Upper lobe of left lung (tissue), 6 donors: Measurements from ENCODE around the gene MYL6. TPM values are rescaled to one million over a fixed set of nuclear protein-coding genes. Genes with fewer than 3 reads are reported as not detected.
"Not testable (repeated sequence)": the region's sequence is repeated elsewhere in the genome, so short reads cannot be mapped to it uniquely, and the experiment has no call there.

ENCODE experiments used
- ATAC-seq, 2 donors: fragments of 200-7000 bp; cut with Tn5 transposase; one replicate each; pipeline ENCODE4 v1.9.1; 2022; ENCODE audit warnings: mild to moderate bottlenecking in 2 of 2, moderate library complexity in 2 of 2; ENCODE audit not compliant: low FRiP score in 2 of 2
- DNase-seq, 2 donors: peaks; one replicate each; pipeline ENCODE4 v3.0.0-alpha.2; 2019 to 2020
- H3K27ac ChIP-seq, 4 donors: fragments of 200-600 bp; sonication (generic); one replicate each; pipeline ENCODE4 v1.5.1; 2016 to 2019
- H3K27me3 ChIP-seq, 4 donors: fragments of 200-600 bp; sonication (generic); one replicate each; pipeline ENCODE4 v1.5.1; 2017 to 2019
- H3K36me3 ChIP-seq, 4 donors: fragments of 200-600 bp; sonication (generic); one replicate each; pipeline ENCODE4 v1.5.1; 2016 to 2019
- H3K4me1 ChIP-seq, 4 donors: fragments of 200-600 bp; sonication (generic); one replicate each; pipeline ENCODE4 v1.5.1; 2018 to 2019
- H3K4me3 ChIP-seq, 4 donors: fragments of 200-600 bp; sonication (generic); one replicate each; pipeline ENCODE4 v1.5.1; 2017 to 2019; ENCODE audit warnings: mild to moderate bottlenecking in 2 of 4, moderate library complexity in 1 of 4
- H3K9me3 ChIP-seq, 4 donors: fragments of 200-600 bp; sonication (generic); one replicate each; pipeline ENCODE4 v1.5.1; 2018 to 2019
- EP300 ChIP-seq, 4 donors: sonication (generic); formaldehyde crosslinking; IDR thresholded peaks; one replicate each; pipeline ENCODE4 v1.5.1; 2017; ENCODE audit warnings: antibody characterized with exemption in 4 of 4, control low read depth in 2 of 4
- POLR2A ChIP-seq, 4 donors: fragments of 450-650 bp; IDR thresholded peaks; one replicate each; pipeline ENCODE4 v1.5.1; 2016 to 2017; ENCODE audit warnings: antibody characterized with exemption in 4 of 4, mild to moderate bottlenecking in 2 of 4
- POLR2AphosphoS5 ChIP-seq, 2 donors: sonication (generic); formaldehyde crosslinking; IDR thresholded peaks; one replicate each; pipeline ENCODE4 v1.5.1; 2017; ENCODE audit warnings: antibody characterized with exemption in 2 of 2
- WGBS, 2 donors: methylation state at CpG; one replicate each; pipeline ENCODE4 v1.1.5; 2017 to 2018; 5-methylcytosine and 5-hydroxymethylcytosine counted together
- total RNA-seq, 6 donors: library from RNA; depleted of rRNA in 4 of 6; stranded (reverse); fragments of >200 nt in 4 of 6; gene quantifications; one replicate each; pipeline versions ENCODE4 v1.1.0 to v1.2.1, GENCODE V29; 2016 to 2021
- TF ChIP-seq, protein P1 (sequence below), 6 experiments: fragments of 450-650 bp in 4 of 6; fragments of 200-600 bp in 2 of 6; sonication (generic) in 2 of 6; IDR thresholded peaks; one replicate each; pipeline ENCODE4 v1.5.1; 2016 to 2019; ENCODE audit warnings: antibody characterized with exemption in 6 of 6
- donor health status: DM: no; HTN: no; CAD: no; lungs with moderate emphysema.
- donor health status: DM: no; HTN: yes; CAD: no; lungs with severe emphysema.

The MYL6 gene
- total RNA-seq, 6 donors from 2014 or later, result 665 to 1,935 (median 1,528) TPM

DNA sequence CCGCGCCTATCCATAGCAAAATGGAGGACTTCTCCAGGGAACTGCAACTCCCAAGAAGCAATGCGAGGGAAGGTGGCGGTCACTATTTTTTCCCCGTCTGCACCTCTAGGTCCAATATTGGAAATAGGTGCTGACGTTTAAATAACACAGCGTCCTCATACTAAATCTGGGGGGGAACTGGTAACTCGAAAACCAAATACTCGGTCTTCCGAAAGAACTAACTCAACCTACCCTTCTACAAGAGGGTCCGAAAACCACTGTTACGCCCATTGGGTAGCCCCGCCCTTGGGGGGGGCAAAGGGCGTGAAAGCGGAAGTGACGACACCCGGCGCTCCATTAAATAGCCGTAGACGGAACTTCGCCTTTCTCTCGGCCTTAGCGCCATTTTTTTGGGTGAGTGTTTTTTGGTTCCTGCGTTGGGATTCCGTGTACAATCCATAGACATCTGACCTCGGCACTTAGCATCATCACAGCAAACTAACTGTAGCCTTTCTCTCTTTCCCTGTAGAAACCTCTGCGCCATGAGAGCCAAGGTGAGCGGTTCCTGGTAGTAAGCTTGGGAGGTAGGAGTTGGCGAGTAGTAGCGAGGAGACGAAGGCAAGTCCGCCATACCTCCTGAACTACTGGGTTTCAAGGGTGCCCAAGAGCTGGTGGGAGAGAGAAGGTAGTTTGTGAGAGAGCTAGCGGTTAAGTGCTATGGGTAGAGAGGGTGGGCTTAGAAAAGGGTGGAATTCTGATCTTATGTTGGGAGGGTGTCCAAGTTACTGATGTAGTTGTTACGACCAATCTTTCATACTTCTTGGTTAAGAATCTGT lies 41.7 kb upstream of the MYL6 start, which contains the start of gene RPL41:
Gene RPL41 (plus strand): TSS at position 367 of the 815 bp plus-strand sequence.
- Histone ChIP-seq H3K27ac (peak within 1 kb of the TSS; percentile 94 to 97 (median 96)), H3K36me3 (peaks cover 11 to 44% (median 29%) of the 10 kb centered on the region in 4 donors), H3K4me3 (peak within 1 kb of the TSS; percentile 68 to 86 (median 74)), H3K27me3 (no peaks in the 10 kb centered on the region), H3K4me1 (peaks cover 16 to 33% (median 29%) of the 10 kb centered on the region in 4 donors), H3K9me3 (no peaks in the 10 kb centered on the region)
- 0 to 1% methylated on average over 28 to 34 of the region's 34 CpGs for WGBS, 2 donors
- peak in 1 of 4 donors; percentile 73 for TF ChIP-seq EP300 (IDR thresholded peaks at IDR 0.05)
- TF ChIP-seq POLR2A (IDR thresholded peaks at IDR 0.05), result peak; percentile 91 to 98 (median 94)
- peak; percentile 99 for TF ChIP-seq POLR2AphosphoS5 (IDR thresholded peaks at IDR 0.05)
- TF ChIP-seq, protein P1, sequence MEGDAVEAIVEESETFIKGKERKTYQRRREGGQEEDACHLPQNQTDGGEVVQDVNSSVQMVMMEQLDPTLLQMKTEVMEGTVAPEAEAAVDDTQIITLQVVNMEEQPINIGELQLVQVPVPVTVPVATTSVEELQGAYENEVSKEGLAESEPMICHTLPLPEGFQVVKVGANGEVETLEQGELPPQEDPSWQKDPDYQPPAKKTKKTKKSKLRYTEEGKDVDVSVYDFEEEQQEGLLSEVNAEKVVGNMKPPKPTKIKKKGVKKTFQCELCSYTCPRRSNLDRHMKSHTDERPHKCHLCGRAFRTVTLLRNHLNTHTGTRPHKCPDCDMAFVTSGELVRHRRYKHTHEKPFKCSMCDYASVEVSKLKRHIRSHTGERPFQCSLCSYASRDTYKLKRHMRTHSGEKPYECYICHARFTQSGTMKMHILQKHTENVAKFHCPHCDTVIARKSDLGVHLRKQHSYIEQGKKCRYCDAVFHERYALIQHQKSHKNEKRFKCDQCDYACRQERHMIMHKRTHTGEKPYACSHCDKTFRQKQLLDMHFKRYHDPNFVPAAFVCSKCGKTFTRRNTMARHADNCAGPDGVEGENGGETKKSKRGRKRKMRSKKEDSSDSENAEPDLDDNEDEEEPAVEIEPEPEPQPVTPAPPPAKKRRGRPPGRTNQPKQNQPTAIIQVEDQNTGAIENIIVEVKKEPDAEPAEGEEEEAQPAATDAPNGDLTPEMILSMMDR (IDR thresholded peaks at IDR 0.05), result no peak
- peak; percentile 92 to 96 for DNase-seq
- peak; percentile 88 for ATAC-seq

DNA sequence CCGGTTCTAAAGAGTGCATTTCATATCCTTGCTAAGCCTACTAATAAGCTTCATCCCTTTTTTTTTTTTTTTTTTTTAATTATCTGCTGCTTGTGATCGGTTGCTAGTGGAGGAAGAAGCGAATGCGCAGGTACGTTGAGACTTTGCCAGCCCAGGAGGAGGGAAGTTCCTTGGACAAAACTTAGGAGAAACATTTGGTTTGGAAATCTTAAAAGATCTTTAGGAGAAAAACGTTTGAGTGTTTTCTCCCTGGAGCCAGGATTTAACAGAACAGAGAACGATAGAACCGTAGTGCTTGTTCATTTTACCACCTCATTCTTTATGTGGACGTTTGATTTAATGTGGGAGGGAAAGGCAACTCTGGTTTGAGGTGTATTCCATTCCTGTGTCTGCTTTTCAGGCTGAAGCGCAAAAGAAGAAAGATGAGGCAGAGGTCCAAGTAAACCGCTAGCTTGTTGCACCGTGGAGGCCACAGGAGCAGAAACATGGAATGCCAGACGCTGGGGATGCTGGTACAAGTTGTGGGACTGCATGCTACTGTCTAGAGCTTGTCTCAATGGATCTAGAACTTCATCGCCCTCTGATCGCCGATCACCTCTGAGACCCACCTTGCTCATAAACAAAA lies 41.0 kb upstream of the MYL6 start:
- Histone ChIP-seq H3K27ac (peak overlapping the region; percentile 94 to 97 (median 96)), H3K4me1 (peaks cover 16 to 33% (median 29%) of the 10 kb centered on the region in 4 donors), H3K4me3 (peak overlapping the region; percentile 68 to 86 (median 74)), H3K36me3 (peaks cover 9 to 44% (median 25%) of the 10 kb centered on the region in 4 donors)
- not testable (repeated sequence) for H3K9me3 ChIP-seq, DNase-seq, ATAC-seq, H3K27me3 ChIP-seq
- 3 to 4% methylated on average over 16 of the region's 16 CpGs for WGBS, 2 donors

DNA sequence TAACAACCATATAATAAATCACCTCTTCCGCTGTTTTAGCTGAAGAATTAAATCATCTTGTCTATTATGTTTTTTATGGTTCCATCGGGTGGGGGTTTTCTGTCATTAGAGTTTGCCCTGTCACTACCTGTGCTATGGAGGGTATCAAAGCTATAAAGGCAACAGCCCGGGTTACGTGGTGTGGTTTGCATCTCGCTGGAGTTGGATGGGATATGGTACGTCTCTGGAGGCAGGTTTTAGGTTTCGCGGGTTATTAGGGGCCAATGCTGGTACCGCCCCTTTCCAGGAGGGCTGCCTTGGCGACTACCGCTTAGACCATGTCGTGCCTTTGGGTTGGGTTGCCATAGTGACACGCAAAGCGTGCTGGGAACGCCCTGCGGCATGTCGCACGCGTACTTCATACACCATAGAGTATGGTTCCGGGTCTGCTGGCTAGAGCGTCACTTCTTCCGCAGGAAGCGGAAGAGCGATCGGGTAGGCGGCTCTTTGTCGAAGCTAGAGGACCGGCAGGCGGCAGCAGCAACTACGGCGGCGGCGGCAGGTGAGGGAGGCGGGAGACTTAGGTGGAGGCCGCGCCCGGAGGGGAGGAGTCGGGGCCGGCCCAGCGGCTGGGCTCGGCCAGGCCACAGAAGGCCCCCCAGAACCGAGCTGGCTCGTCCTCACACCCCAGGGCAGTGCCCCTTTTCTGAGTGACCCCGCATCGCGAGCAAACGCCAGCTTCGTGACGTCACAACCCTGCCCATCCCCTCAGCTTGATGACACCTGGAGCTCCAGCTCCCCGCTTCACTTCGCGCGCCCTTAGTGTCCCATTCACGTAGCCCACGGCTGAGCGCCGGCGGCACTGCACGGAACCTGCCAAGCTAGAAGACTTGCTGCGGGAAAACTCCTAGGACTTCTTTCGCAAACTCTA lies 40.1 kb upstream of the MYL6 start, which contains the start of gene ZC3H10:
Gene ZC3H10 (plus strand): TSS at position 489 of the 910 bp plus-strand sequence. CDS start 2,297 bp downstream, outside the sequence.
- peak within 1 kb of the TSS; percentile 68 to 86 (median 74) for H3K4me3 ChIP-seq
- DNase-seq (peak; percentile 95 to 100), ATAC-seq (peak; percentile 93 to 97)
- TF ChIP-seq EP300 (IDR thresholded peaks at IDR 0.05), result peak in 2 of 4 donors; percentile 57 to 85
- TF ChIP-seq POLR2AphosphoS5 (IDR thresholded peaks at IDR 0.05), result peak; percentile 96
- TF ChIP-seq POLR2A (IDR thresholded peaks at IDR 0.05), result peak in 3 of 4 donors; percentile 77 to 96 (median 90)
- TF ChIP-seq, protein P1 (IDR thresholded peaks at IDR 0.05), result peak in 5 of 6 experiments; percentile 29 to 77 (median 70)
- no peaks in the 10 kb centered on the region for H3K27me3 ChIP-seq
- H3K9me3 ChIP-seq, result no peaks in the 10 kb centered on the region
- peaks cover 9 to 37% (median 17%) of the 10 kb centered on the region in 4 donors for H3K36me3 ChIP-seq
- peak within 1 kb of the TSS; percentile 94 to 97 (median 96) for H3K27ac ChIP-seq
- WGBS, 2 donors, result 1% methylated on average over 19 to 51 of the region's 61 CpGs
- H3K4me1 ChIP-seq, result peaks cover 16 to 33% (median 29%) of the 10 kb centered on the region in 4 donors

DNA sequence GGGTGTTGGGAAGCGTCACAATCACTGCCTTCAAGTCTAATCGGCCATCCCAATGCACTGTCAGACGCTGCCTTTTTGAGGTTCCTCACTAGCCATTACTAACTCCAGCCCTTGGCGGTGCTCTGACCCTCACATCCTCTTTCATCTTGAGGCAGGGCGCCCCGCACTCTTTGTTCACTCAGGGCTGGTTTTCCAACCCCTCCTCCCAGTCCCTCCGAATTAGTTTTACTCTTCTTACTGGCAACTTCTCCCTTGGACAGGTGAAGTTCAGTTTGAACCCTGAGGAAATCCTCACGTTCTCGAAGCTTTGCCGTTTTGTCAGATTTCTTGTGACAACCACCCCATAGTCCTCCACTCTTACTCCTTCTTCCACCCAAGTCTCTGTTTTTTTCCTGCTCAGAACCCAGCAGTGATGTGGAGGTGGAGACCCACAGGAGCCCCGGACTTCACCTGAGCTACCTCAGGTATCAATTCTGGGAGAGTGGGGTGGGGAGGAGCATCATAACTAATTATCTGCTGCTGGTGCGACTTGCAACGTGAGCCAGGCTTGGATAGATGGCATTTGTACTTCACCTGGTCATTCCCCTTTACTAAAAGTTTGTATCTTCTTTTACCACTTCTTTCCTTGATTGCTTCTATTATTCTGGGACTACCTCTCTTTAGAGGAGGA lies 39.3 kb upstream of the MYL6 start:
- peak overlapping the region; percentile 86 to 95 (median 92) for H3K27ac ChIP-seq
- no peaks in the 10 kb centered on the region for H3K27me3 ChIP-seq
- no peak for TF ChIP-seq EP300 (IDR thresholded peaks at IDR 0.05)
- no peak for TF ChIP-seq POLR2AphosphoS5 (IDR thresholded peaks at IDR 0.05)
- TF ChIP-seq, protein P1 (IDR thresholded peaks at IDR 0.05), result no peak
- TF ChIP-seq POLR2A (IDR thresholded peaks at IDR 0.05), result no peak
- peaks cover 9 to 29% (median 14%) of the 10 kb centered on the region in 4 donors for H3K36me3 ChIP-seq
- WGBS, 2 donors, result 7 to 10% methylated on average over 13 of the region's 13 CpGs
- peak overlapping the region; percentile 46 to 86 (median 72) for H3K4me3 ChIP-seq
- peaks cover 16 to 33% (median 29%) of the 10 kb centered on the region in 4 donors for H3K4me1 ChIP-seq
- DNase-seq (peak in 1 of 2 donors; percentile 35), ATAC-seq (peak in 1 of 2 donors; percentile 4)
- H3K9me3 ChIP-seq, result no peaks in the 10 kb centered on the region
